ENCODE data around the gene CUX1.

Gene CUX1

GRCh38 chr7:102081244-102081627 lies 263.8 kb downstream of the CUX1 start:
- no peak for DNase-seq

- no peak for DNase-seq
Observed at GRCh38 chr7:102082693-102083368, 265.4 kb downstream of the CUX1 start.

GRCh38 chr7:102085218-102085772 lies 267.9 kb downstream of the CUX1 start:
- DNase-seq = no peak

GRCh38 chr7:102089175-102090098 lies 272.0 kb downstream of the CUX1 start:
- DNase-seq = no peak

- DNase-seq = no peak
Observed at GRCh38 chr7:102093599-102094315, 276.3 kb downstream of the CUX1 start.

- no peak for DNase-seq
Observed at GRCh38 chr7:102094316-102094650, 276.9 kb downstream of the CUX1 start.

- no peak for DNase-seq
Observed at GRCh38 chr7:102095321-102096011, 278.0 kb downstream of the CUX1 start.

GRCh38 chr7:102096012-102096332 lies 278.5 kb downstream of the CUX1 start:
- DNase-seq = no peak

GRCh38 chr7:102096706-102097427 lies 279.4 kb downstream of the CUX1 start:
- no peak for DNase-seq

- DNase-seq = no peak
Observed at GRCh38 chr7:102097601-102098161, 280.3 kb downstream of the CUX1 start.

GRCh38 chr7:102098986-102099385 lies 281.6 kb downstream of the CUX1 start:
- no peak for DNase-seq

GRCh38 chr7:102099474-102099873 lies 282.0 kb downstream of the CUX1 start:
- no peak for DNase-seq

- DNase-seq = no peak
Observed at GRCh38 chr7:102101111-102101551, 283.7 kb downstream of the CUX1 start.

- no peak for DNase-seq
Observed at GRCh38 chr7:102101926-102102325, 284.5 kb downstream of the CUX1 start.

- DNase-seq = no peak
Observed at GRCh38 chr7:102103027-102103372, 285.6 kb downstream of the CUX1 start.

- DNase-seq = no peak
Observed at GRCh38 chr7:102104245-102104644, 286.8 kb downstream of the CUX1 start.

- DNase-seq = no peak
Observed at GRCh38 chr7:102106625-102107024, 289.2 kb downstream of the CUX1 start.

- no peak for DNase-seq
Observed at GRCh38 chr7:102107474-102108104, 290.2 kb downstream of the CUX1 start.

- DNase-seq = no peak
Observed at GRCh38 chr7:102111061-102112041, 293.9 kb downstream of the CUX1 start.

GRCh38 chr7:102115181-102115580 lies 297.8 kb downstream of the CUX1 start:
- DNase-seq = no peak
